Activated B cell treated with CpG ODN at 0.5 μM for 24 hours (primary cell): ENCODE measurements around the gene S100A8. TPM values are rescaled to one million over a fixed set of nuclear protein-coding genes. Genes with fewer than 3 reads are reported as not detected.

Source experiments
- ATAC-seq: fragments of 200-7000 bp; cut with Tn5 transposase; one replicate; pipeline ENCODE4 v1.10.0; 2021; ENCODE audit warnings: low read depth, mild to moderate bottlenecking, moderate library complexity
- CTCF ChIA-PET: fragments of 350-600 bp; sonication (Branson Sonifier 250); formaldehyde crosslinking; loops from one replicate; lab custom pipeline; 2021; ENCODE audit warnings: antibody characterized with exemption; lab: Charles Lee
- POLR2A ChIA-PET: fragments of 350-600 bp; sonication (Branson Sonifier 250); formaldehyde crosslinking; loops from one replicate; lab custom pipeline; 2021; ENCODE audit warnings: antibody characterized with exemption; lab: Charles Lee
- DNase-seq: peaks from one replicate; pipeline ENCODE4 v3.0.0; 2022
- H3K27ac Mint-ChIP-seq: one replicate; pipeline ENCODE4 v1.8.0; 2020; ENCODE audit warnings: mixed read lengths
- H3K27me3 Mint-ChIP-seq: one replicate; pipeline ENCODE4 v1.8.0; 2021; ENCODE audit warnings: mixed read lengths
- H3K36me3 Mint-ChIP-seq: one replicate; pipeline ENCODE4 v1.8.0; 2021; ENCODE audit warnings: low read depth, mixed read lengths
- H3K4me1 Mint-ChIP-seq: one replicate; pipeline ENCODE4 v1.8.0; 2021; ENCODE audit warnings: mixed read lengths
- H3K4me3 Mint-ChIP-seq: one replicate; pipeline ENCODE4 v1.8.0; 2020; ENCODE audit warnings: mild to moderate bottlenecking, mixed read lengths
- H3K9me3 Mint-ChIP-seq: one replicate; pipeline ENCODE4 v1.8.0; 2020; ENCODE audit warnings: mixed read lengths
- intact Hi-C: fragments of 100-400 bp; cut with micrococcal nuclease; formaldehyde crosslinking; loops from one replicate; pipeline ENCODE4 v1.15.1; 2024
- total RNA-seq: library from RNA; stranded (reverse); gene quantifications from 2 replicates; pipeline ENCODE4 v1.2.3, GENCODE V29; 2022
- TF ChIP-seq, protein P1 (sequence below): fragments of 200-600 bp; IDR thresholded peaks from one replicate; pipeline ENCODE4 v1.8.0; 2022; ENCODE audit warnings: antibody characterized with exemption, mild to moderate bottlenecking

The S100A8 gene
- total RNA-seq, 1 donor from 2014 or later: not detected

DNA sequence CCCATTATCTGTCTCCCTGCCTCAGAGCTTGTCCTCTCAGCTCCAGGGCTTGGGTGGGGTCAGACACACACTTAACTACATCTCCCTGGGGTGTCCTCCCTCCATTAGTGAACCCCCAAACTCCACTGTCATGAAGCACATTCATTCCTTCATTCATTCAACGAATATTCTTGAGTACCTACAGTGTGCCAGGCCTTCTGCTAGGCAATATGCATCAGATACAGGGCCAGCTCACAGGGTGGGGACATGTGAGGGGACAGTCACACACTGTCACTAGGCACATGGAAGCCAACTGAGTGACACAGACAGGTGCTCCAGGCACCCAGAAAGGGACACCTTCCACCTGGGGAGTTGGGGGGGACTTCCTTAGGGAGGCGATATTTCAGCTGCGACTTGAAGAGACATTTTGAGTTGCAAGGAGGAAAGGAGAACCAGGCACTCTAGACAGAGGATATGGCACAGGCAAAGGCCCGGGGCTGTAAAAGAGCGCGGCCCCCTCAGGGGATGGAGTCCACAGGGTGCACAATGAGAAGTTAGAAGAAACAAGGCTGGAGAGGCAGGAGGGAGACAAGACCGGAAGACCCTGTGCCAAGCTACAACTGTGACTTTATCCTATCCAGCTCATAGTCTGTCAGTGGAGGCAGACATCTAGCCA is 8.7 kb upstream of the S100A8 start:
- TF ChIP-seq, protein P1, sequence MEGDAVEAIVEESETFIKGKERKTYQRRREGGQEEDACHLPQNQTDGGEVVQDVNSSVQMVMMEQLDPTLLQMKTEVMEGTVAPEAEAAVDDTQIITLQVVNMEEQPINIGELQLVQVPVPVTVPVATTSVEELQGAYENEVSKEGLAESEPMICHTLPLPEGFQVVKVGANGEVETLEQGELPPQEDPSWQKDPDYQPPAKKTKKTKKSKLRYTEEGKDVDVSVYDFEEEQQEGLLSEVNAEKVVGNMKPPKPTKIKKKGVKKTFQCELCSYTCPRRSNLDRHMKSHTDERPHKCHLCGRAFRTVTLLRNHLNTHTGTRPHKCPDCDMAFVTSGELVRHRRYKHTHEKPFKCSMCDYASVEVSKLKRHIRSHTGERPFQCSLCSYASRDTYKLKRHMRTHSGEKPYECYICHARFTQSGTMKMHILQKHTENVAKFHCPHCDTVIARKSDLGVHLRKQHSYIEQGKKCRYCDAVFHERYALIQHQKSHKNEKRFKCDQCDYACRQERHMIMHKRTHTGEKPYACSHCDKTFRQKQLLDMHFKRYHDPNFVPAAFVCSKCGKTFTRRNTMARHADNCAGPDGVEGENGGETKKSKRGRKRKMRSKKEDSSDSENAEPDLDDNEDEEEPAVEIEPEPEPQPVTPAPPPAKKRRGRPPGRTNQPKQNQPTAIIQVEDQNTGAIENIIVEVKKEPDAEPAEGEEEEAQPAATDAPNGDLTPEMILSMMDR: no peak
- intact Hi-C loops: no loop called here
- no peak for ATAC-seq
- Mint-ChIP-seq H3K27ac (no peak overlapping the region), H3K9me3 (no peaks in the 10 kb centered on the region), H3K27me3 (peaks cover 13% of the 10 kb centered on the region), H3K36me3 (no peaks in the 10 kb centered on the region), H3K4me3 (no peak overlapping the region), H3K4me1 (no peaks in the 10 kb centered on the region)
- POLR2A ChIA-PET: no interaction called here
- CTCF ChIA-PET: no interaction called here
- no peak for DNase-seq

DNA sequence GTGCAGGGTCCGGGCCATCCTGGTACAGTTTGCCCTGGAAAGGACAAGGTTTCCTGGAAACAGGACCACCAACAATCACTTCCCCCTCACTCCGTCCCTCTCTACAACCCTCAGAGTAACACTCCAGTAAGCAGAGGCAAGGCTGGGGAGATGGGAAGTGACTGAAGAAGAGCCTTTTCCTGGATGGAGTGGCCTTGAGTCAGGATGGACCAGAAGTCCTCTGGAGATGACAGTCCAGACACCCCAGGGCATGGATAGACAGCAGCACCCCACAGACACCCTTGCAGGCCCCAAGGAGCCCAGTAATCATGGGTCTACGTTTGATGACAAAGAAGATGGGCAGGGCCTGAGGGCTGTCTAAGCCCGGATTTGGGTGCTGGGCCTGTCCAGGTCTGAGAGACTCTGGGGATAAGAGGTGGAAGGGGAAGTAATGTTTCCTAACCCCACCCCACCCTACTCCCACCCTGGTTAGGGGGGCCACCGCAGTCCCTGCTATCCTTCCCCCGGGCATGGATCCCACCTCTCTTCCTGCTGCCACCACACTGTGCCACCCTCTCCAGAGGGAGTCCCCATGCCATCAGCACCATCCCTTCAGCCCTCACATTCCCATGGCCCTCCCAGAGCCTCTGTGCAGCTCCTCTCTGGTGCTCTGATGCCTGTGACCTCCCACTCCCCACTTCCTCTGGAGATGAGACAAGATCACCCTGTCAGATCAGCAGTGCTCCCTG is 7.2 kb upstream of the S100A8 start:
- H3K36me3 Mint-ChIP-seq: no peaks in the 10 kb centered on the region
- no peak overlapping the region for H3K4me3 Mint-ChIP-seq
- ATAC-seq (no peak), DNase-seq (no peak)
- no peak overlapping the region for H3K27ac Mint-ChIP-seq
- ChIA-PET POLR2A (no interaction called here), CTCF (no interaction called here)
- TF ChIP-seq, protein P1: no peak
- intact Hi-C loops: no loop called here
- H3K27me3 Mint-ChIP-seq: peaks cover 18% of the 10 kb centered on the region
- no peaks in the 10 kb centered on the region for H3K4me1 Mint-ChIP-seq
- no peaks in the 10 kb centered on the region for H3K9me3 Mint-ChIP-seq

DNA sequence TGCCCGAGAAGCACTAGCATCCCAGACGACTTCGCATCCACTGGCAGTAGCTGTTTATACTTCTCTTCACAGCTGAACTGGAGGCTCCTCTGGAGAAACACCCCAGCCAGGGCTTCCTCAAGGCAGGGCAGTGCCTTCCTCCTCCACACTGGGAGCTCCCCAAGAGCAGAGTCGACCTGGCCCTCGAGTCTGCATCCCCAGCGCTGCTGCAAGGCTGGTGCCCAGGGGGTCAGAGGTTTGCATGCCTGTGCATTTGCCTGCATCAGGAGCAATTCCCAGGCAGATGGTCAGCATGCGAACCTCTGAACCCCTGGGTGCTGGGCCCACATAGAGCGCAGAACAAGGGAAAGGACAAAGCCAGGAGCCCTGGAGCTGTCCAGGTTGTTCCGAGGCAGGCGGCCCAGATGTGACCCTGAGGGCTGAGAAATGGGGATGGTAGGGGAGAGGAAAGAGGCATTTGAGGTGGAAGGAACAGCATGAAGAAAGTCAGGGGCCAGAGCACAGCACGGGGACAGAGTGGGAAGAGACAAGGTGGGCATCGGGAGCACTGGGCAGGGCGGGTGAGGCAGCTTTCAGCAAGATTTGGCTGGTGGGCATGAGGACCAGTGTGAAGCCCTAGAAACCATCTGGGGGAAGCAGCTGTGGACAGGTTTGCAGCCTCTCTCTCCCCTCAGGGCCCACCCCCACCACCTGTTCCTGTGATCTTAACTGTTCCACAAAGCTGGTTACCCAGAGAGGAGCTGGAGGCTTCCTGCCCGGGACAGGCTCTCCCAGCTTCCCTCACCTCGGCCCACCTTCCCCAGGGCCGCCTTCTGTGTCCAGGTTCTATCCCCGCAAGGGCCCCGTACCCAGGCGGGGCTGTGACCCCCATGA is 6.4 kb upstream of the S100A8 start:
- H3K27me3 Mint-ChIP-seq: peaks cover 20% of the 10 kb centered on the region
- CTCF ChIA-PET: no interaction called here
- TF ChIP-seq, protein P1: no peak
- no peak overlapping the region for H3K27ac Mint-ChIP-seq
- no peak for DNase-seq
- POLR2A ChIA-PET: no interaction called here
- no peak overlapping the region for H3K4me3 Mint-ChIP-seq
- no peak for ATAC-seq
- H3K9me3 Mint-ChIP-seq: no peaks in the 10 kb centered on the region
- H3K4me1 Mint-ChIP-seq: no peaks in the 10 kb centered on the region
- intact Hi-C loops: no loop called here
- no peaks in the 10 kb centered on the region for H3K36me3 Mint-ChIP-seq

DNA sequence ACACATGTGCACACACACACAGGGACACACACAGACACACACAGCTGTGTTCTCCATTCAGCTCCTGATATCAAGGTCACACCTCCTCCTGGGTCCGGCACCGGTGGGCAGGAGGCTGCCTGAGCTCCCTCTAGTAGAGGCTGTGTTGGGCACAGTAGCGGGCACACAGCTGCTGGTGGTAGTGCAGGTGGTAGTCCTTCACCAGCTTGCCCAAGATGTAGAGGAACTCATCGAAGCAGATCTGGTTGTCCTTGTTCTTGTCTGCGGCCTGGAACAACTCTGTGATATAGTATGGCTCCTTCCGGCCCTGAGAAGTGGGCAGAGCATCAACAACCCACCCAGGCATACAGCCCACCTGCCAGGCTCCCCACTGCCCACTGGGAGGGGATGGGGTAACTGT is 5.6 kb upstream of the S100A8 start:
- no peak overlapping the region for H3K4me3 Mint-ChIP-seq
- no peaks in the 10 kb centered on the region for H3K36me3 Mint-ChIP-seq
- no peaks in the 10 kb centered on the region for H3K9me3 Mint-ChIP-seq
- no peaks in the 10 kb centered on the region for H3K4me1 Mint-ChIP-seq
- ChIA-PET CTCF (no interaction called here), POLR2A (no interaction called here)
- DNase-seq (no peak), ATAC-seq (no peak)
- peaks cover 20% of the 10 kb centered on the region for H3K27me3 Mint-ChIP-seq
- TF ChIP-seq, protein P1: no peak
- no peak overlapping the region for H3K27ac Mint-ChIP-seq
- intact Hi-C loops: no loop called here

DNA sequence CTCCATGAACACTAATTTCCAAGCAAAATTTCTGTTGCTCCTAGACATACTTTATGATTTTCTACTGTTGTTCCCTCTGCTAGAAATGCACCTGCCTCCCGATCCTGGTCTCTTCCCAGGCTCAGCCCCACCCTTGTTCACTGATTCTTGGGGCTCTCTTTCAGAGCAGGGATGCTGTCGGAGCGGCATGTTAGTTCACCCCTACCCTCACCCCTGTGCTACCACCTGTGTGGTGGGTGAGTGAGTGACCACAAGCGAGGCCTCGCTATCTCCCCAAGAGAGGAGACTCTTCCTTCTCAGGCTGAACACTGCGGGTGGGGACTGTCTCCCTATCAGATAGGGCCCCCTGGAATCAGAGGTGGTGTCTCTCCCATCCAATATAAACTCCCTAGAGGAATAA is 4.9 kb upstream of the S100A8 start:
- ATAC-seq: no peak
- Mint-ChIP-seq H3K27me3 (peaks cover 20% of the 10 kb centered on the region), H3K27ac (no peak overlapping the region), H3K9me3 (no peaks in the 10 kb centered on the region), H3K4me1 (no peaks in the 10 kb centered on the region), H3K4me3 (no peak overlapping the region), H3K36me3 (no peaks in the 10 kb centered on the region)
- POLR2A ChIA-PET: no interaction called here
- CTCF ChIA-PET: no interaction called here
- TF ChIP-seq, protein P1: no peak
- intact Hi-C loops: no loop called here
- DNase-seq: no peak
